NCI-H1105 (cell line): ENCODE measurements around the gene COMMD10.
"Not testable (repeated sequence)": the region's sequence is repeated elsewhere in the genome, so short reads cannot be mapped to it uniquely, and the experiment has no call there.

Experiments used
- DNase-seq: peaks from one replicate; lab custom pipeline; 2025; lab: John Stamatoyannopoulos, UW

Gene COMMD10

DNA sequence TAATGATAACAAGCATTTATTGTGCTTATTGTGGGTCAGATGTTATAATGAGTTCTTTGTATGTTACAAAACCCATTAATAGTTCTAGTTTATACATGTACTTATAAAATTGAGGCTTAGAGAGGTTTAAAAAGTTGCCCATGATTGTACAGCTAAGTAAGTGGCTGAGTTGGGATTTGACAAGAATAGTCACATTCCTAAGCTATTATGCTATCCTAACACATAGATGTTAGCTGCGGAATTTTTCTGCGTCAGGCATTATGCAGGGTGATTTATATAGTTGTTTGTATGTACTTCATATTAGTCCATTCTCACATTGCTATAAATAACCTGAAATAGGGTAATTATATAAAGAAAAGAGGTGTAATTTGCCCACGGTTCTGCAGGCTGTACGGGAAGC is 12.5 kb downstream of the COMMD10 start:
- DNase-seq: no peak

DNA sequence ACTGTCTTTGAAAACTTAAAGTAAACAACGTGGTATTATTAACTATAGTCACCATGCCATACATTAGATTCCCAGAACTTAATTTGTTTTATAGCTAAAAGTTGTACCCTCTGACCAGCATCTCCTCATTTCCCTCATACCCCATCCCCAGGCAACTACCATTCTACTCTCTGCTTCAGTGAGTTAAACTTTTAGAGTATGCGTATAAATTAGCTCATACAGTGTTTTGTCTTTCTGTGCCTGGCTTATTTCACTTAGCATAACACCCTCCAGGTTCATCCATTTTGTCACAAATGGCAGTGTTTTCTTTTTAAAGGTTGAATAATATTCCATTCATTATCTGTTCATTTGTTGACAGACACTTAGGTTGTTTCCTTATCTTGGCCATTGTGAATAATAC is 14.2 kb downstream of the COMMD10 start:
- DNase-seq: no peak

GRCh38 chr5:116104941-116105340 is 20.1 kb downstream of the COMMD10 start:
- not testable (repeated sequence) for DNase-seq

- DNase-seq: no peak
These were observed 30.3 kb downstream of the COMMD10 start for GRCh38 chr5:116115163-116115562.

GRCh38 chr5:116130471-116130870 is 45.6 kb downstream of the COMMD10 start:
- DNase-seq: no peak

- no peak for DNase-seq
These were observed 46.2 kb downstream of the COMMD10 start for GRCh38 chr5:116130976-116131375.

GRCh38 chr5:116133281-116133680 is 48.5 kb downstream of the COMMD10 start:
- no peak for DNase-seq

DNA sequence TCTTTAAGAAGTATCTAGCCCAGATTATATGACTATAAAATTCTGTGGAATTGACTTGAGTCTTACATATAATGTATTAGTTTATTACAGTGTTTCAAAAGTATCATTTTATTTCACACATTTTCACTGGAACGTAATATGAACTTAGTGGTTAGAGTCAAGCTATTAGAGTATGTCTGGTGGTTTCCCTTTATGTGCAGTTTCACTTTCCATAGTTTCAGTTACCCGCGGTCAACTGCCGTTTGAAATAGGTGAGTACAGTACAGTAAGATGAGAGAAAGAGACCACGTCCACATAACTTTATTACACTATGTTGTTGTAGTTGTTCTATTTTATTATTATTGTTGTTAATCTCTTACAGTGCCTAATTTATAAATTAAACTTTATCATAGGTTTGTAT is 50.5 kb downstream of the COMMD10 start:
- no peak for DNase-seq

- peak; percentile 37 for DNase-seq
These were observed 52.9 kb downstream of the COMMD10 start for GRCh38 chr5:116137544-116138378.

DNA sequence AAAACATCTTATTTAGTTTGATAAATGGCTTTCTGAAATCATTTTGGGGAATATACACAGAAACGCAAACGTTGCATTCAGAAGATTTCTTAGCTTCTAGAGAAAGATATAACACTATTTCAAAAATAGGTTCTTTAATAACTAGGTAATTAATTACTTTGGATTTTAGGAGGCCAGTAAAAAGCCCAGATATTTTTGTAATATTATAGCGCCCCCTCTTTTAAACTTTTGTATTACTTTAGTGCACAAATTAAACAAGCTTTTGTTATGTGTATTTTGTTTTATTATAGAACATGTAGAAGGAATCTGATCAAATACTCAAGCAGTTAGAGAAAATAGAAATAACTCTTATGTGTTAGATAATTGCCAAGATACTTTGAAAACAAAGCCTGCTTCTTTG is 57.7 kb downstream of the COMMD10 start:
- no peak for DNase-seq

GRCh38 chr5:116144103-116144502 is 59.3 kb downstream of the COMMD10 start:
- DNase-seq: no peak

GRCh38 chr5:116144991-116145390 is 60.2 kb downstream of the COMMD10 start:
- DNase-seq: no peak

DNA sequence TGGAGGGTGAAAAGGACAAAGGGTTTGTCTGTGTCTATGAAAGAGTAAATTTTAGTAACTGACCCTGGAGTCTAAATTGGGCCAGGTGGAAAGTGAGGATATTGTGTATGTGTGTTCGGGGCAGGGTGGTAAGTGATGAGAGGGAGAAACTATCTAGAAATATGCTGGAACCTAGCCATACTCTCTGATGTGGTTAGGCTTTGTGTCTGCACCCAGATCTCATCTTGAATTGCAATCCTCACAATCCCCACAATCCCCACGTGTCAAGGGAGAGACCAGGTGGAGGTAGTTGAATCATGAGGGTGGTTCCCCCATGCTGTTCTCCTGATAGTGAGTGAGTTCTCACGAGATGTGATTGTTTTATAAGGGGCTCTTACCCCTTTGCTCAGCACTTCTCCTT is 60.6 kb downstream of the COMMD10 start:
- DNase-seq: peak; percentile 69

DNA sequence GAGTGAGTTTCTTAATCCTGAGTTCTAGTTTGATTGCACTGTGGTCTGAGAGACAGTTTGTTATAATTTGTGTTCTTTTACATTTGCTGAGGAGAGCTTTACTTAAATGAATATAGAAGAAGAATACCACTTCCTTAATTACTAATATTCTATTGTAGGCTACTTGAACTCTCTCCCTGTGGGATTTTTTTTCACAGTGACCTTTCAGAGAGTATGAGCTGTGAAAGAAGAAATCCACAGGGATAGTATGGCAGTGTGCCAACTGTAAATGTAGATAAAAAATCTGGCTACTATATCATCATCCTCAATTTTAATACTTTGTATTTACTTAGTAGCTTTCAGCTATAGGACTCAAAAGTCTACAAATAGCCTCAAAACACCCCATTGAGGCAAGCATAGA is 67.3 kb downstream of the COMMD10 start:
- no peak for DNase-seq

GRCh38 chr5:116153687-116154174 is 68.9 kb downstream of the COMMD10 start:
- no peak for DNase-seq

GRCh38 chr5:116154252-116154651 is 69.4 kb downstream of the COMMD10 start:
- DNase-seq: no peak

DNA sequence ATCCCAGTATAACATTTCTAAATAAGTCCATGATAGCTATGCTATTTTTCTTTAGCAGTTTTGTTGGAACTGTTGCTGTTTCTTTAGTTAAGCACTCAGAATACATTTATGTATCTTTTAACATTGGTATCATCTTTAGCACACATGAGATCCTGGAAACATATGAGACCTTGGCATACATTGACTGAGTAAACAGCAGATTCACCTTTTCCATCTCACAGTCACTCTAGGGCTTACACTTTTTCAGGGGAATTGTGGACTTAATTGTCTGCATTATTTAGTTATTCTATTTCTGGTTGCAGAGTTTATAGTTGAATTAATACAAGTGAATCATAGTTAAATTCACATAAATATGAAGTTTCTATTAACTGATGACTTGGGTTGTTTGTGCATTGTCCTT is 70.1 kb downstream of the COMMD10 start:
- DNase-seq: no peak

- DNase-seq: no peak
These were observed 73.1 kb downstream of the COMMD10 start for GRCh38 chr5:116157902-116158301.

DNA sequence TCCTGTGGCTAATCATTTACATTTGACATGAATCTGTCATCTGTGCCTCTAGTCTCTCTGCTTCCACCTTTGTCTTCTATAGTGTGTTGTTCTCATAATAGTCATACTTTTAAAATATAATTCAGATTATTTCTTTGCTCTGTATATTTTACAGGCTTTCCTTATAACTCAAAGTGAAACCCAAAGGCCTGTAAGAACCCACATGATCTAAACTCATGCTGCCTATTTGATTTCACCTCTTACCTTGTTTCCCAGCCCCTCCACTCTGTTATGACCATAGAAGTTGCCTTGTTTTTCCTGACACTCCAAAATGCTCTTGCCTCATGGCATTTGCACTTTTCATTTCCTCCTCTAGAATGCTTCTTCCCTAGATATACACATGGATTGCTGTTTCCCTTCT is 74.2 kb downstream of the COMMD10 start:
- DNase-seq: no peak

GRCh38 chr5:116174111-116174510 is 89.3 kb downstream of the COMMD10 start:
- no peak for DNase-seq

DNA sequence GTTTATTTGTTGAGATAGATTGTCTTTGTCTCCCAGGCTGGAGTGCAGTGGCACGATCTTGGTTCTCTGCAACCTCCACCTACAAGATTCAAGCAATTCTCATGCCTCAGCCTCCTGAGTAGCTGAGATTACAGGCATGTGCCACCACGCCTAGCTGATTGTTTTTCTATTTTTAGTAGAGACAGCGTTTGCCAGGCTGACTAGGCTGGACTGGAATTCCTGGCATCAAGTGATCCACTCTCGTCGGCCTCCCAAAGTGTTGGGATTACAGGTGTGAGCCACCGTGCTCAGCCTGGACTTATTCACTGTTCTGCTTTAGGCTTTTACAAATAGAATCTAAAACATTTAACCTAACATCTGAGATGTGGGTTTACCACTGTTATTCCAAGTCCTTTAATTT is 91.3 kb downstream of the COMMD10 start:
- no peak for DNase-seq

DNA sequence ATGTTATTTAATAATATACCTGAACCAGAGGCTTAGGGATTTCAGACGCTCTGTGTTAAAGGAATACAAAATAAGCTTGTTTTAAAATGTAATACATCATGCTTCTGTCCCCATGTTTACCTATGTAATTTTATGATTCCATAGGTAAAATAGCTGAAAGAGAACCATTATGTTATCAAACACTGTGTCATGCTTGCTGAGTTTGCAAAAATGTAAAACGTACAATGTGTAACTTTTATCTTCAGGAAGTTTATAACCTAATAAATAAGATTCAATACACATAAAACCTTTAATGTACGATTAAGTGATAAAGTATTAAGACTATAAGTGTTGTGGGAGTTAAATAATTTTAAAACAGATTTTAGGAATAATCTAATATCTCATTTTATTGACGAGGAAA is 94.1 kb downstream of the COMMD10 start:
- DNase-seq: no peak

GRCh38 chr5:116209166-116209565 is 124.3 kb downstream of the COMMD10 start:
- DNase-seq: no peak

DNA sequence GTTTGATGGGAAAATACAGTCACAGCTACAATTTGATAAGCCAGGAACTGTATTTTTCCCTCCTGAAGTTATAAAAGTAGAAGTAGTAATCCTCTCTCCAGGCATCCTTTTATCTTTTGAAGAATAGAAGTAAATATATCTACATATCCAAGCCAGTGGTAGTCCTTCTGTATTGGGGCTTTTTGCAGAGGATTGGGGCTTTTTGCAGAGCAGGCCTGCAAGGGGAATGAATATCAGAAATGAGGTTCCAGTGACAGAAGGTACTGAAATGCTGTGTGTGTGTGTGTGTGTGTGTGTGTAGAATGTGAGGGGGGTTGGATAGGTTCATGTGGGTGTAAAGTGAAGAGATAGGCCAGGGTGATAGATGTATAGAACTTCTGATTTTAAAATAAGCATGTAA is 127.4 kb downstream of the COMMD10 start:
- DNase-seq: no peak
